Smooth muscle cell of the brain vasculature (primary cell): Measurements from ENCODE around the gene ACTL6B.

Experiments used
- DNase-seq: peaks from one replicate; pipeline ENCODE4 v3.0.0-alpha.2; 2012; ENCODE audit warnings: low read depth, low spot score

Gene ACTL6B

DNA sequence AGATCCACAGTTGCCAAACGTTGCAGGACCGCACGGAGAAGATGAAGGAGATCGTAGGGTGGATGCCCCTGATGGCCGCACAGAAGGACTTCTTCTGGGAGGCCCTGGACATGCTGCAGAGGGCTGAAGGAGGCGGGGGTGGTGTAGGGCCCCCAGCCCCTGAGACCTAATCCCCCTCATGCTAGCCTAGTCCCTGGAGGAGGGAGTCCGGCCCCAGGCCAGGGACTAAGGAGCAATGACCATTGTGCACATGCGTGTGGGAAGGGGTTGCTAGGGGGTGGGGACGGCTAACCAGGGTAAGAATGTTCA, 55.6 kb downstream of the ACTL6B start:
- DNase-seq: no peak

- DNase-seq: no peak
Measured at GRCh38 chr7:100599911-100600729, 56.1 kb downstream of the ACTL6B start.

DNA sequence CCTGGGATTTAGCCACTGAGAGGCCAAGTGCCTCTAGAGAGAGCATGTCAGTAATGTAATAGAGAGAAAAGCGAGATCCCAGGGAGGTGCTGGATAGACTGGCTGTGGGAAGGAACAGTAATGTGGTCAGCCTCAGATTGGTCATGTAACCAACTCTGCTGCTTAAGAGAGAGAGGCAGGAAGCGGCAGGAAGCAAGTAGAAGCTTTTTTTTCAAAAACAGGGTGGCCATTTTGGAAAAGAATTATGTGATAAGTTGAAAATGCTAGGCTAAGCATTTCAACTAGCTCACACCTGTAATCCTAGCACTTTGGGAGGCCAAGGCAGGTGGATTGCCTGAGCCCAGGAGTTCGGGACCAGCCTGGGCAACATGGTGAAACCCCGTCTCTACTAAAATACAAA, 57.8 kb downstream of the ACTL6B start:
- DNase-seq: no peak

GRCh38 chr7:100595188-100595587, 61.1 kb downstream of the ACTL6B start:
- no peak for DNase-seq
